ENCODE data around the gene CA6. TPM values are rescaled to one million over a fixed set of nuclear protein-coding genes. Genes with fewer than 3 reads are reported as not detected.

Gene CA6
- total RNA-seq, 2 experiments from 2014 or later = 0.27 TPM; not detected in 1

DNA sequence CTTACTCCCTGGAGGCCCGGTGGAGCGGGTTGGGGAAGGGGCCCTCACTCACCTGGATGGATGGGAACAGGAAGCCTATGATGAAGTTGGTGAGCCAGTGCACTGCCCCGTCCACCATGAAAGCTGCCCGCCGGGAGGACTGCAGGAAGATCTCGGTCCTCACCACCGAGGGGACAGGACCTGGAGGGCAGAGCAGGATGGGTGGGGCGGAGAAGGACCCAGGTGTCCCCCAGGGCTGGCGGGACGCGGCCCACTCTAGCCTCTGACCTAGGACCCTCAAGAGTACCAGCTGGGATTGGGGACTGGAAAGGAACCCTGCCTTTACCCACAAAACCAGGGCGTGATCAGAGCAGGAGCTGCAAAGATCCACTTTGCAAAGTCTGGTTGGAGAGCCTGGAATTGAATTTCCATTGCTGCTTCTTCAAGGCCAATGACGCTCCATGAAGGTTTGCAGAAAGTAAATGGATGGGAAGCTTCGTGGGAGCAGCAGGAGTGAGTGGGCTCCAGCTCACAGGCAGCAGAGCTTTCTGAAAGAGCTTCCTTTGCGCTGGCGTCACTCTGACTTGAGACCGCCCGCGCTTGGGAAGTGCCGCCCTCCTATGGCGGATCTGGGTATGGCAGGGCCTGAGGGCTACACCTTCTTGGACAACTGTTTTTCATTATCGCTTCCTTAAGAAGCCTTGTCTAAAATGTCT, 59.2 kb downstream of the CA6 start:
- Mint-ChIP-seq H3K9me3 (ENCODE audit: low read depth) (no peaks in the 10 kb centered on the region), H3K27ac (no peak overlapping the region), H3K27me3 (no peaks in the 10 kb centered on the region), H3K4me1 (no peaks in the 10 kb centered on the region), H3K36me3 (ENCODE audit: low read depth) (no peaks in the 10 kb centered on the region), H3K4me3 (no peak overlapping the region)
- POLR2A ChIA-PET = interaction anchor here (0.8 to 1.0 kb wide), 2 partner anchors 14 to 145 kb away, joined by 3 to 4 read pairs; no protein-coding TSS in a partner anchor
- DNase-seq (peak; percentile 91), ATAC-seq (peak; percentile 95)
- CTCF ChIA-PET = interaction anchor here (0.6 to 3.9 kb wide), 60 partner anchors 8 to 1265 kb away, joined by 3 to 84 read pairs (median 5); partner anchors contain the start of genes GPR157 and PIK3CD
- intact Hi-C loops (cut with DNase I, micrococcal nuclease) = loop anchor here (1.0 kb wide), 2 partner anchors 87 to 146 kb away; no protein-coding TSS in a partner anchor

DNA sequence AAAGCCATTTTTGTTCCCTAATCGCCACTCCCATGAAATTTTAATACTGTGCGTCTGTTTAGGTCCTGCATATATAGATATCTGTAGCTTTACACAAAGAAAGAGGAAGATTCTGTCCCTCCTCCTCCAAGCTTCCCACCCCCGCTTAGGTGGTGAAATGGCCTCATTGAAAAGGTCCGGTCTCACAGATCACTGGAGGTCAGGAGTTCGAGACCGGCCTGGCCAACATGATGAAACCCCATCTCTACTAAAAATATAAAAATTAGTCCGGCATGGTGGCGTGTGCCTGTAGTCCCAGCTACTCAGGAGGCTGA, 59.7 kb downstream of the CA6 start:
- H3K36me3 Mint-ChIP-seq (ENCODE audit: low read depth) = no peaks in the 10 kb centered on the region
- no peaks in the 10 kb centered on the region for H3K4me1 Mint-ChIP-seq
- ATAC-seq (no peak), DNase-seq (no peak)
- ChIA-PET POLR2A (interaction anchor here (0.8 to 1.0 kb wide), 2 partner anchors 15 to 146 kb away, joined by 3 to 4 read pairs; no protein-coding TSS in a partner anchor), CTCF (interaction anchor here (0.7 to 3.9 kb wide), 52 partner anchors 10 to 1265 kb away, joined by 3 to 84 read pairs (median 5); partner anchors contain the start of gene GPR157)
- H3K9me3 Mint-ChIP-seq (ENCODE audit: low read depth) = no peaks in the 10 kb centered on the region
- no peak overlapping the region for H3K27ac Mint-ChIP-seq
- no peak overlapping the region for H3K4me3 Mint-ChIP-seq
- intact Hi-C loops (cut with DNase I, micrococcal nuclease) = loop anchor here (1.0 kb wide), 2 partner anchors 87 to 146 kb away; no protein-coding TSS in a partner anchor
- H3K27me3 Mint-ChIP-seq = no peaks in the 10 kb centered on the region

DNA sequence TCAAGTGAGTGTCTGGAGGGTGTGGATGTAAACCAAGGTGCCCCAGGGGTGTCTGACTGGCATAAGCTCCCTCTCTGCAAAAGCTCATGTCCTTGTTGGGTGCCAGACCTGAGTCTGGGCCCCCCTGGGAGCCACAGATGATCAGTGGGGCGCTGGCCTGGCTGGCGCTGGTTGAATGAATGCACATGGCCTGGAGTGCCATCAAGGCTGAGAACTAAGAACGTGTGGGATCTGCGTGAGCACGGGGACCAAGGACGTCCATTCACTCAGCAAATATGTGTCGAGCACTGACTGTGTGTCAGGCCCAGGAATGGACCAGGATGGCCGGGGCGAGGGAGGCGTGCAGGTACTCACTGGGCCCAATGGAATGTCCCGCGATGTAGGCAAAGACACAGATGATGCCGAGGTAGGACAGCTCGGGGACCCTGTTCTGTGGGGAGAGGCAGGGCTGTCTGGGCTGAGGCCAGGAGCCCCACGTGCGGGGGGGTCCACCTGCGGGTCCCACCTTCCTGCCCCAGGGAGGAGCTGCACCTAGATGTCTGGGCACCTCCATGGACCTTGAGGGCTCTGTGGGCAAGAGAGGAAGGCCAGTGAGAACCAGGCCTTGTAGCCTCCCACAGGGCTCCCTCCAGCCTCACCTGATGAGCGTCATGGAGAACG, 61.4 kb downstream of the CA6 start:
- ChIA-PET POLR2A (no interaction called here), CTCF (interaction anchor here (0.5 to 1.5 kb wide), 3 partner anchors 22 to 90 kb away, joined by 3 to 7 read pairs (median 3); no protein-coding TSS in a partner anchor)
- ATAC-seq (no peak), DNase-seq (no peak)
- H3K36me3 Mint-ChIP-seq (ENCODE audit: low read depth) = no peaks in the 10 kb centered on the region
- no peaks in the 10 kb centered on the region for H3K27me3 Mint-ChIP-seq
- no peak overlapping the region for H3K4me3 Mint-ChIP-seq
- no peak overlapping the region for H3K27ac Mint-ChIP-seq
- intact Hi-C loops (cut with DNase I, micrococcal nuclease) = no loop called here
- H3K9me3 Mint-ChIP-seq (ENCODE audit: low read depth) = no peaks in the 10 kb centered on the region
- H3K4me1 Mint-ChIP-seq = no peaks in the 10 kb centered on the region

DNA sequence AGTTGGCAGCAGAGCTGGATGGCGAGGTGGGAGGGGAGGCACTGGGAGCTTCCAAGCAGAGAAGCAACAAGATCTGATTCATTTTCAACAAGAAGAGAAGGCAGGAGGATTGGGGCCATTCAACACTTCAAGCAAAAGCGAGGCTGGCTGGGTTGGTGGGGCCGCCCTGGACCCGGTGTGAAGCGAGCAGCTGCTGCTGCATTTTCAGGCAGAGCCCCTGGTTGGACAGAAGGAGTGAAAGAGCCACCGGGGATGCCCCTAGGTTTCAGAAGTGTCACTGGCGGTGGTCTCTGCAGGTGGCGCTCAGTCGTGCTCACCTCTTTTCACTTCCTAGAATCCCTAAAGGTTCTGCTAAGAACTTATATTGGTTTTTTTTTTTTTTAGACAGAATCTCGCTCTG, 62.6 kb downstream of the CA6 start:
- no peak overlapping the region for H3K4me3 Mint-ChIP-seq
- intact Hi-C loops (cut with DNase I, micrococcal nuclease) = no loop called here

DNA sequence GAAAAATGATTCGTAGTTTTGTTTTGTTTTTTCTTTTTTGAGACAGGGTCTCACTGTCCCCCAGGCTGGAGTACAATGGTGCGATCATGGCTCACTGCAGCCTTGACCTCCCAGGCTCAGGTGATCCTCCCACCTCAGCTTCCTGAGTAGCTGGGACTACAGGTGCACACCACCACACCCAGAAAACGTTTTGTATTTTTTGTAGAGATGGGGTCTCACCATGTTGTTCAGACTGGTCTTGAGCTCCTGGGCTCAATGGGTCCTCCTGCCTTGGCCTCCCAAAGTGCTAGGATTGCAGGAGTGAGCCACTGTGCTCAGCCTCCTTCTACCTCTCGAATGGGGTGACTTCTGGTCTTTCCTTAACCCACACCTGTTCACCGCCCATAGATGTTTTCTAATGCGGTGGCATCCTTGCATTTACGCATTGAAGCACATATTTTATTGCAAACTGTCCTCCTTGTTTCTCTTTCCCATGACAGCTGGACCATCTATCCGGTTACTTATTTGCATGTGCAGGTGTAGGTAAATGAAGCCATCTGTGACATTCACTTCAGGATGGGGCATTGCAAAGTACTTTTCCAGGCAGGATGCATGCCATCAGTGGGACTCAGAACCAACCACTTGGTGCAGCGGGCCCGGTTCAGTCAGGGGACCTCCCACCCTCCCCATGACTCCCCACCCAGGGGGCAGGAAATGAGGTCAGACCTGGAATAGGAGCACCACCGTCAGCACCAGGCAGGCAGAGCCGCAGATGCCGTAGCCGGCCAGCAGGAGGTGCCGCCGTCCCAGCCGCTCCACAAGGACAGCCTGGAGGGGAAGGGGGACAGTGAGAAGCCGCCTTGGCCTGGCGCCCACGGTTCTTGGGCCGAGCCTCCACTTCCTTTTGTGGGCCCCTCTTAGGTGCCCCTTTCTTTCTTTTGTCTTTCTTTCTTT, 64.0 kb downstream of the CA6 start:
- H3K9me3 Mint-ChIP-seq (ENCODE audit: low read depth) = no peaks in the 10 kb centered on the region
- H3K4me1 Mint-ChIP-seq = no peaks in the 10 kb centered on the region
- ChIA-PET POLR2A (no interaction called here), CTCF (interaction anchor here (0.6 to 1.0 kb wide), 4 partner anchors 10 to 359 kb away, joined by 3 to 4 read pairs (median 4); no protein-coding TSS in a partner anchor)
- ATAC-seq (peak; percentile 77), DNase-seq (peak; percentile 65)
- no peak overlapping the region for H3K27ac Mint-ChIP-seq
- H3K27me3 Mint-ChIP-seq = no peaks in the 10 kb centered on the region
- H3K36me3 Mint-ChIP-seq (ENCODE audit: low read depth) = no peaks in the 10 kb centered on the region
- intact Hi-C loops (cut with DNase I, micrococcal nuclease) = loop anchor here in 1 of 2 experiments (2.0 kb wide), 1 partner anchor 91 kb away; no protein-coding TSS in a partner anchor
- H3K4me3 Mint-ChIP-seq = no peak overlapping the region

More for the DNA sequence above, 62.6 kb downstream of the CA6 start:
- ChIA-PET POLR2A (no interaction called here), CTCF (interaction anchor here (0.6 to 1.5 kb wide), 3 partner anchors 11 to 23 kb away, joined by 3 to 7 read pairs (median 3); no protein-coding TSS in a partner anchor)
- H3K27ac Mint-ChIP-seq = no peak overlapping the region
- H3K4me1 Mint-ChIP-seq = no peaks in the 10 kb centered on the region
- no peaks in the 10 kb centered on the region for H3K27me3 Mint-ChIP-seq
- DNase-seq (no peak), ATAC-seq (no peak)
- H3K36me3 Mint-ChIP-seq (ENCODE audit: low read depth) = no peaks in the 10 kb centered on the region
- H3K9me3 Mint-ChIP-seq (ENCODE audit: low read depth) = no peaks in the 10 kb centered on the region

DNA sequence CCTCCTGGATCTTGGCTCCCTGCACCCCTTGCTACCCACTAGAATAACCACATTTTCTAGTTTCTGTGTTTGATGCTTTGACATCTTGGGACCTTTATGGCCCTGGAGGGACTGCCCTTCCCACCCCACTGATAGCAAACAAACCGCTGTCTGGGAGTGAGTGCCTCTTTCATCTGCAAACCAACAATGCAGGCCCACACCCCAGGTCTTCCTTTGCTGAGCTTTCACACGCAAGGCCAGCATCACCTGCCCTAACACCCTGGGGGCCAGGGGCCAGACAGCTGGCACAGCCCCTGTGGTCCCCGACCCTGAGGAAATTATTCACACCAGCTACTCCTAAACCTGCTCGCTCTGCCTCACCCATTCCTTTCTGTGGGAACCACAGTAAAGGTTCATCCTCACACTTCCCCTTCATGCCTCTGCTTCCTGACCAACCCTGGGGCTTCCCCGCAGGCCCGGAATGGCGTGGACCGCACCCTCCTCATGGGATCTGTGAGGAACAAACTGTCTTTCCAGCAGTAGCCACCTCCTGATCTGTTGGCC, 65.2 kb downstream of the CA6 start:
- intact Hi-C loops (cut with DNase I, micrococcal nuclease) = loop anchor here in 1 of 2 experiments (2.0 kb wide), 1 partner anchor 90 kb away; no protein-coding TSS in a partner anchor

GRCh38 chr1:9013819-9014218, 68.2 kb downstream of the CA6 start:
- no peak for DNase-seq
- ATAC-seq = no peak
- H3K9me3 Mint-ChIP-seq (ENCODE audit: low read depth) = no peaks in the 10 kb centered on the region
- intact Hi-C loops (cut with DNase I, micrococcal nuclease) = no loop called here
- no peaks in the 10 kb centered on the region for H3K27me3 Mint-ChIP-seq
- no peak overlapping the region for H3K27ac Mint-ChIP-seq
- no peaks in the 10 kb centered on the region for H3K36me3 Mint-ChIP-seq (ENCODE audit: low read depth)
- POLR2A ChIA-PET = no interaction called here
- H3K4me3 Mint-ChIP-seq = no peak overlapping the region
- CTCF ChIA-PET = interaction anchor here (0.6 to 2.2 kb wide), 2 partner anchors 9 to 25 kb away, joined by 4 to 15 read pairs; no protein-coding TSS in a partner anchor
- no peaks in the 10 kb centered on the region for H3K4me1 Mint-ChIP-seq

More for the DNA sequence above, 65.2 kb downstream of the CA6 start:
- H3K4me3 Mint-ChIP-seq = no peak overlapping the region
- no peaks in the 10 kb centered on the region for H3K27me3 Mint-ChIP-seq
- H3K4me1 Mint-ChIP-seq = no peaks in the 10 kb centered on the region
- no peak for DNase-seq
- no peaks in the 10 kb centered on the region for H3K36me3 Mint-ChIP-seq (ENCODE audit: low read depth)
- no peak for ATAC-seq
- ChIA-PET POLR2A (no interaction called here), CTCF (interaction anchor here (0.5 kb wide), 1 partner anchor 127 kb away, joined by 3 read pairs; no protein-coding TSS in a partner anchor)
- no peak overlapping the region for H3K27ac Mint-ChIP-seq
- H3K9me3 Mint-ChIP-seq (ENCODE audit: low read depth) = no peaks in the 10 kb centered on the region

- ChIA-PET POLR2A (interaction anchor here (0.7 kb wide), 1 partner anchor 575 kb away, joined by 3 read pairs; no protein-coding TSS in a partner anchor), CTCF (interaction anchor here (0.6 to 2.2 kb wide), 6 partner anchors 10 to 129 kb away, joined by 3 to 15 read pairs (median 4); no protein-coding TSS in a partner anchor)
- no peak for ATAC-seq
Observed at GRCh38 chr1:9014475-9015375, 69.1 kb downstream of the CA6 start.

DNA sequence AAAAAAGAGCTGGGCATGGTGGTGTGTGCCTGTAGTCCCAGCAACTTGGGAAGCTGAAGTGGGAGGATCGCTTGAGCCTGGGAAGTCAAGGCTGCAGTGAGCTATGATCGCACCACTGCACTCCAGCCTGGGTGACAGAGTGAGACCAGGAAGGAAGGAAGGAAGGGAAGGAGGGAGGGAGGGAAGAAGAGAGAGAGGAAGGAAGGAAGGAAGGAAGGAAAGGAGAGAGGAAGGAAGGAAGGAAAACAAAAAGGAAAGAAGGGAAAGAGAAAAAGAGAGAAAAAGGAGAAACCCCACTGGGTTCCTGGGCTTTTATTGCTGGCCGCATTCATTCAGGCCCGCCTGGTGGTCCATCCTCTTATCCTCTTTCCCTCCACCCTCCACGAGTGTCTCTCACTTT, 70.8 kb downstream of the CA6 start:
- H3K36me3 Mint-ChIP-seq (ENCODE audit: low read depth) = no peaks in the 10 kb centered on the region
- ATAC-seq = no peak
- intact Hi-C loops (cut with DNase I, micrococcal nuclease) = no loop called here
- H3K4me1 Mint-ChIP-seq = no peaks in the 10 kb centered on the region
- ChIA-PET CTCF (interaction anchor here (1.1 kb wide), 1 partner anchor 12 kb away, joined by 3 read pairs; no protein-coding TSS in a partner anchor), POLR2A (no interaction called here)
- H3K4me3 Mint-ChIP-seq = no peak overlapping the region
- no peaks in the 10 kb centered on the region for H3K9me3 Mint-ChIP-seq (ENCODE audit: low read depth)
- H3K27ac Mint-ChIP-seq = no peak overlapping the region
- H3K27me3 Mint-ChIP-seq = peaks cover 3% of the 10 kb centered on the region
- no peak for DNase-seq

More at GRCh38 chr1:9014475-9015375, 69.1 kb downstream of the CA6 start:
- Mint-ChIP-seq H3K9me3 (ENCODE audit: low read depth) (no peaks in the 10 kb centered on the region), H3K27me3 (no peaks in the 10 kb centered on the region), H3K4me3 (no peak overlapping the region), H3K27ac (no peak overlapping the region), H3K4me1 (no peaks in the 10 kb centered on the region), H3K36me3 (ENCODE audit: low read depth) (no peaks in the 10 kb centered on the region)
- intact Hi-C loops (cut with DNase I, micrococcal nuclease) = no loop called here
- no peak for DNase-seq

DNA sequence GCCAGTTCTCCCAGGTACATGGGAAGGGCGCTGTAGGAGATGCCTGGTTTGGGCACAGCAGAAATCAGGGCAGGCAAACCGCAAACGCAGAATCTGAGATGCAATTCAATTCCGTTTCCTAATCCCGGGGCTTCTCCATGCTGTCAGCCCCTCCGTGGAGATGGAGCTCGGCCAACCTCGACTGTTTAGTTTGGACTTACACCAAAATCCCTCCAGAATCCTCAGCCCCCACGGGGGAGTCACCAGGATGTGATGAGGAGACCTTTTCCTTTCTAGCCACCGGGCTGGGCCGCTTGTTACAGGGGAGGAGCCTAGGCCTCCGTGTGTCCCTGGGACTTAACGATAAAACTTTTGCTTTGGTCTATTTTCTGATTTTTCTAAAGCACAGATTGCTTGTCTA, 72.7 kb downstream of the CA6 start:
- Mint-ChIP-seq H3K9me3 (ENCODE audit: low read depth) (no peaks in the 10 kb centered on the region), H3K4me3 (no peak overlapping the region), H3K36me3 (ENCODE audit: low read depth) (no peaks in the 10 kb centered on the region), H3K27ac (no peak overlapping the region), H3K4me1 (no peaks in the 10 kb centered on the region), H3K27me3 (peaks cover 3% of the 10 kb centered on the region)
- ChIA-PET CTCF (no interaction called here), POLR2A (no interaction called here)
- no peak for ATAC-seq
- no peak for DNase-seq
- intact Hi-C loops (cut with DNase I, micrococcal nuclease) = no loop called here
